Panc1 (cell line): Measurements from ENCODE around the gene FZD2.

Experiments
- POLR2AphosphoS5 ChIP-seq: IDR thresholded peaks from 2 replicates; pipeline ENCODE4 v1.6.1; 2012; ENCODE audit warnings: mild to moderate bottlenecking, low read depth, low read length, moderate library complexity
- SIN3A ChIP-seq: IDR thresholded peaks from 2 replicates; pipeline ENCODE4 v1.6.1; 2012; ENCODE audit warnings: low read depth, mild to moderate bottlenecking, low read length, moderate library complexity, borderline replicate concordance; ENCODE audit not compliant: insufficient read depth
- TCF7L2 ChIP-seq: IDR thresholded peaks from 2 replicates; pipeline ENCODE4 v1.6.1; 2011; ENCODE audit warnings: mild to moderate bottlenecking, low read depth, low read length, inconsistent platforms
- TF ChIP-seq, protein P1 (sequence below): fragments of 450-650 bp; IDR thresholded peaks from 2 replicates; pipeline ENCODE4 v1.5.1; 2017; ENCODE audit warnings: mild to moderate bottlenecking
- TF ChIP-seq, protein P2 (sequence below), 2 experiments: IDR thresholded peaks; 2 replicates each; pipeline ENCODE4 v1.6.1; 2011 to 2012; ENCODE audit warnings: low read depth in 2 of 2, control low read depth in 1 of 2, low read length in 1 of 2, mild to moderate bottlenecking in 1 of 2, moderate library complexity in 1 of 2; ENCODE audit not compliant: insufficient read depth in 1 of 2

DNA sequence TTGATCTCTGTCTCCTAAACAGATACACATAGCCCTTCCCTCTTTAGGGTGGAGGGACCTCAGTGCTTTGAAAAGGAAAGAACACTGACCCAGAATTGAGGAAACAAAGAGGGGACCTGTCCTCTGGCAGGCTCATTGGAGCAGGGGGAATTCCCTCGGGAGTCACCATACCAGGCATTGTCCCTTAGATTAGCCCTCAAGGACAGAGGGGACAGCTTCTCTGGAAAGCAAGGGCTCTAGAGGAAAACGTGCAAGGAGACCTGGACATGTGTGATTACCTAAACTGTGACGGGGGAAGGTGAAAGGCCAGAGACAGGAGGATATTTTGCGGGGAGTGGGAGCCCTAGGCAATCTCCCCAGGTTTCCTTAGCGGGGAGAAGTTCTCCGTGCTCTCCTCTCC, 7.6 kb upstream of the FZD2 start:
- TF ChIP-seq, protein P1, sequence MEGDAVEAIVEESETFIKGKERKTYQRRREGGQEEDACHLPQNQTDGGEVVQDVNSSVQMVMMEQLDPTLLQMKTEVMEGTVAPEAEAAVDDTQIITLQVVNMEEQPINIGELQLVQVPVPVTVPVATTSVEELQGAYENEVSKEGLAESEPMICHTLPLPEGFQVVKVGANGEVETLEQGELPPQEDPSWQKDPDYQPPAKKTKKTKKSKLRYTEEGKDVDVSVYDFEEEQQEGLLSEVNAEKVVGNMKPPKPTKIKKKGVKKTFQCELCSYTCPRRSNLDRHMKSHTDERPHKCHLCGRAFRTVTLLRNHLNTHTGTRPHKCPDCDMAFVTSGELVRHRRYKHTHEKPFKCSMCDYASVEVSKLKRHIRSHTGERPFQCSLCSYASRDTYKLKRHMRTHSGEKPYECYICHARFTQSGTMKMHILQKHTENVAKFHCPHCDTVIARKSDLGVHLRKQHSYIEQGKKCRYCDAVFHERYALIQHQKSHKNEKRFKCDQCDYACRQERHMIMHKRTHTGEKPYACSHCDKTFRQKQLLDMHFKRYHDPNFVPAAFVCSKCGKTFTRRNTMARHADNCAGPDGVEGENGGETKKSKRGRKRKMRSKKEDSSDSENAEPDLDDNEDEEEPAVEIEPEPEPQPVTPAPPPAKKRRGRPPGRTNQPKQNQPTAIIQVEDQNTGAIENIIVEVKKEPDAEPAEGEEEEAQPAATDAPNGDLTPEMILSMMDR: no peak
- no peak for TF ChIP-seq POLR2AphosphoS5
- TF ChIP-seq, protein P2, sequence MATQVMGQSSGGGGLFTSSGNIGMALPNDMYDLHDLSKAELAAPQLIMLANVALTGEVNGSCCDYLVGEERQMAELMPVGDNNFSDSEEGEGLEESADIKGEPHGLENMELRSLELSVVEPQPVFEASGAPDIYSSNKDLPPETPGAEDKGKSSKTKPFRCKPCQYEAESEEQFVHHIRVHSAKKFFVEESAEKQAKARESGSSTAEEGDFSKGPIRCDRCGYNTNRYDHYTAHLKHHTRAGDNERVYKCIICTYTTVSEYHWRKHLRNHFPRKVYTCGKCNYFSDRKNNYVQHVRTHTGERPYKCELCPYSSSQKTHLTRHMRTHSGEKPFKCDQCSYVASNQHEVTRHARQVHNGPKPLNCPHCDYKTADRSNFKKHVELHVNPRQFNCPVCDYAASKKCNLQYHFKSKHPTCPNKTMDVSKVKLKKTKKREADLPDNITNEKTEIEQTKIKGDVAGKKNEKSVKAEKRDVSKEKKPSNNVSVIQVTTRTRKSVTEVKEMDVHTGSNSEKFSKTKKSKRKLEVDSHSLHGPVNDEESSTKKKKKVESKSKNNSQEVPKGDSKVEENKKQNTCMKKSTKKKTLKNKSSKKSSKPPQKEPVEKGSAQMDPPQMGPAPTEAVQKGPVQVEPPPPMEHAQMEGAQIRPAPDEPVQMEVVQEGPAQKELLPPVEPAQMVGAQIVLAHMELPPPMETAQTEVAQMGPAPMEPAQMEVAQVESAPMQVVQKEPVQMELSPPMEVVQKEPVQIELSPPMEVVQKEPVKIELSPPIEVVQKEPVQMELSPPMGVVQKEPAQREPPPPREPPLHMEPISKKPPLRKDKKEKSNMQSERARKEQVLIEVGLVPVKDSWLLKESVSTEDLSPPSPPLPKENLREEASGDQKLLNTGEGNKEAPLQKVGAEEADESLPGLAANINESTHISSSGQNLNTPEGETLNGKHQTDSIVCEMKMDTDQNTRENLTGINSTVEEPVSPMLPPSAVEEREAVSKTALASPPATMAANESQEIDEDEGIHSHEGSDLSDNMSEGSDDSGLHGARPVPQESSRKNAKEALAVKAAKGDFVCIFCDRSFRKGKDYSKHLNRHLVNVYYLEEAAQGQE (IDR thresholded peaks at IDR 0.05; ENCODE audit: insufficient read depth in 1 of 2, low read depth in 2 of 2, low read length in 1 of 2): no peak
- TF ChIP-seq SIN3A: no peak
- TF ChIP-seq TCF7L2: no peak
